ENCODE results near the gene PATZ1.
"Not testable (repeated sequence)": the region's sequence is repeated elsewhere in the genome, so short reads cannot be mapped to it uniquely, and the experiment has no call there.

DNA sequence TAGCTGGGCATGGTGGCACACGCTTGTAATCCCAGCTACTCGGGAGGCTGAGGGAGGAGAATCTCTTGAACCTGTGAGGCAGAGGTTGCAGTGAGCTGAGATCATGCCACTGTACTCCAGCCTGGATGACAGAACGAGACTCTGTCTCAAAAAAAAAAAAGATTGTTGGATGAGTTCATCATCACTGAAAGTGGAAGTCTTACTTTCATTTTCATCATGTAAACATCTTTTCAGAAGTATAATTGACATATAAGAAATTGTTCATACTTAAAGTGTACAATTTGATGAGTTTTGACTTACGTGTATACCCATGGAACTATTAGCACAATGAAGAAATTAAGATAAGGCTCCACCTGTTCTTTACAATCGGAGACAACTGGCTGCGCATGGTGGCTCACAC is 32.5 kb upstream of the PATZ1 start:
- TF ChIP-seq, protein P1, sequence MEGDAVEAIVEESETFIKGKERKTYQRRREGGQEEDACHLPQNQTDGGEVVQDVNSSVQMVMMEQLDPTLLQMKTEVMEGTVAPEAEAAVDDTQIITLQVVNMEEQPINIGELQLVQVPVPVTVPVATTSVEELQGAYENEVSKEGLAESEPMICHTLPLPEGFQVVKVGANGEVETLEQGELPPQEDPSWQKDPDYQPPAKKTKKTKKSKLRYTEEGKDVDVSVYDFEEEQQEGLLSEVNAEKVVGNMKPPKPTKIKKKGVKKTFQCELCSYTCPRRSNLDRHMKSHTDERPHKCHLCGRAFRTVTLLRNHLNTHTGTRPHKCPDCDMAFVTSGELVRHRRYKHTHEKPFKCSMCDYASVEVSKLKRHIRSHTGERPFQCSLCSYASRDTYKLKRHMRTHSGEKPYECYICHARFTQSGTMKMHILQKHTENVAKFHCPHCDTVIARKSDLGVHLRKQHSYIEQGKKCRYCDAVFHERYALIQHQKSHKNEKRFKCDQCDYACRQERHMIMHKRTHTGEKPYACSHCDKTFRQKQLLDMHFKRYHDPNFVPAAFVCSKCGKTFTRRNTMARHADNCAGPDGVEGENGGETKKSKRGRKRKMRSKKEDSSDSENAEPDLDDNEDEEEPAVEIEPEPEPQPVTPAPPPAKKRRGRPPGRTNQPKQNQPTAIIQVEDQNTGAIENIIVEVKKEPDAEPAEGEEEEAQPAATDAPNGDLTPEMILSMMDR (IDR thresholded peaks at IDR 0.05): not testable (repeated sequence)
- not testable (repeated sequence) for TF ChIP-seq EP300 (IDR thresholded peaks at IDR 0.05)

Data from ovary (tissue), 3 donors.